Measurements from ENCODE around the gene CTDSPL.

The CTDSPL gene

DNA sequence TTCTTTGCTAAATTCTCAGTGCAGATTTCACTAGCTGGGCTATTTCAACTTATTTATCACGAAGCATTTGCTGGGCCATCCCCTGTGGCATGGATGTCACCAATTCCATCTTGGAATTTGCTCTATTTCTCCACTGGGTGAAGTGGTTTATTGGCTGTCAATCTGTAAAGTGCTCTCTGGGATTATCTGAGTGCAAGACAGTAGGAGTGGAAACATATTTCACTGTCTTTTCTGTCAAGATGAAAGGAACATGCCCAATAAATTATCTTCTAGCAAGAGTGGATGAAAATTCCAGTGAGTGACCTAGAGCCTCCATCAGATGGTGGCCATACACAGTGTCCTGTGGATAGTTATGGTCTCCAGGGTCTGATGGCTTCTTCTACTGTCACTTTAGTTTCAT lies 25.1 kb upstream of the CTDSPL start:
- TF ChIP-seq, protein P1, sequence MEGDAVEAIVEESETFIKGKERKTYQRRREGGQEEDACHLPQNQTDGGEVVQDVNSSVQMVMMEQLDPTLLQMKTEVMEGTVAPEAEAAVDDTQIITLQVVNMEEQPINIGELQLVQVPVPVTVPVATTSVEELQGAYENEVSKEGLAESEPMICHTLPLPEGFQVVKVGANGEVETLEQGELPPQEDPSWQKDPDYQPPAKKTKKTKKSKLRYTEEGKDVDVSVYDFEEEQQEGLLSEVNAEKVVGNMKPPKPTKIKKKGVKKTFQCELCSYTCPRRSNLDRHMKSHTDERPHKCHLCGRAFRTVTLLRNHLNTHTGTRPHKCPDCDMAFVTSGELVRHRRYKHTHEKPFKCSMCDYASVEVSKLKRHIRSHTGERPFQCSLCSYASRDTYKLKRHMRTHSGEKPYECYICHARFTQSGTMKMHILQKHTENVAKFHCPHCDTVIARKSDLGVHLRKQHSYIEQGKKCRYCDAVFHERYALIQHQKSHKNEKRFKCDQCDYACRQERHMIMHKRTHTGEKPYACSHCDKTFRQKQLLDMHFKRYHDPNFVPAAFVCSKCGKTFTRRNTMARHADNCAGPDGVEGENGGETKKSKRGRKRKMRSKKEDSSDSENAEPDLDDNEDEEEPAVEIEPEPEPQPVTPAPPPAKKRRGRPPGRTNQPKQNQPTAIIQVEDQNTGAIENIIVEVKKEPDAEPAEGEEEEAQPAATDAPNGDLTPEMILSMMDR (IDR thresholded peaks at IDR 0.05; ENCODE audit: insufficient read depth, low read length, poor library complexity, severe bottlenecking), result no peak

DNA sequence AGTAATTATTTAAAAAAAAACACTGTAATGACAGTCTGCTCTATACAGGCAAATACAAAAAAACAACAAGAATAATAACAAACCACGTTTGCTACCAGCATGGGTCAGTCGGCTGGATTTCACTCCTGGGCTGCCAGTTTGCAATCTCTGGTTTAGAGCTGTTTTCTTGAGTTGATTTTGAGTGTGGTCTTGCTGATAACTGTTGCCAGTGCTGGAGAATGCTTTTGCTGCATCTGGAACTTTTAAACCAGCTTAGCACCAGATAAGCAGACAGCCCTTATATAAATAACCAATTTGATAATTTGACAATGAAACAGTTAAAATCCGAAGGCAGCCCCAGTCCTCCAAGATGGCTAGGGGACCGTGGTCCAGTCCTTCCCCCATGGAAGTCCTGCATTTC lies 14.0 kb upstream of the CTDSPL start:
- TF ChIP-seq, protein P1 (IDR thresholded peaks at IDR 0.05; ENCODE audit: insufficient read depth, low read length, poor library complexity, severe bottlenecking), result no peak
- H3K36me3 ChIP-seq (ENCODE audit: control insufficient read depth, insufficient read depth, low read length), result no peaks in the 10 kb centered on the region
- DNase-seq (ENCODE audit: extremely low read depth, insufficient read length), result no peak
- H3K4me3 ChIP-seq (replicated peaks; ENCODE audit: low read depth, low read length), result no peak overlapping the region
- H3K27me3 ChIP-seq (replicated peaks; ENCODE audit: control insufficient read depth, insufficient read depth, low read length), result no peaks in the 10 kb centered on the region

More for the DNA sequence above, 25.1 kb upstream of the CTDSPL start:
- Histone ChIP-seq H3K27me3 (replicated peaks; ENCODE audit: control insufficient read depth, insufficient read depth, low read length) (no peaks in the 10 kb centered on the region), H3K4me3 (replicated peaks; ENCODE audit: low read depth, low read length) (no peak overlapping the region), H3K36me3 (ENCODE audit: control insufficient read depth, insufficient read depth, low read length) (no peaks in the 10 kb centered on the region)
- no peak for DNase-seq (ENCODE audit: extremely low read depth, insufficient read length)

DNA sequence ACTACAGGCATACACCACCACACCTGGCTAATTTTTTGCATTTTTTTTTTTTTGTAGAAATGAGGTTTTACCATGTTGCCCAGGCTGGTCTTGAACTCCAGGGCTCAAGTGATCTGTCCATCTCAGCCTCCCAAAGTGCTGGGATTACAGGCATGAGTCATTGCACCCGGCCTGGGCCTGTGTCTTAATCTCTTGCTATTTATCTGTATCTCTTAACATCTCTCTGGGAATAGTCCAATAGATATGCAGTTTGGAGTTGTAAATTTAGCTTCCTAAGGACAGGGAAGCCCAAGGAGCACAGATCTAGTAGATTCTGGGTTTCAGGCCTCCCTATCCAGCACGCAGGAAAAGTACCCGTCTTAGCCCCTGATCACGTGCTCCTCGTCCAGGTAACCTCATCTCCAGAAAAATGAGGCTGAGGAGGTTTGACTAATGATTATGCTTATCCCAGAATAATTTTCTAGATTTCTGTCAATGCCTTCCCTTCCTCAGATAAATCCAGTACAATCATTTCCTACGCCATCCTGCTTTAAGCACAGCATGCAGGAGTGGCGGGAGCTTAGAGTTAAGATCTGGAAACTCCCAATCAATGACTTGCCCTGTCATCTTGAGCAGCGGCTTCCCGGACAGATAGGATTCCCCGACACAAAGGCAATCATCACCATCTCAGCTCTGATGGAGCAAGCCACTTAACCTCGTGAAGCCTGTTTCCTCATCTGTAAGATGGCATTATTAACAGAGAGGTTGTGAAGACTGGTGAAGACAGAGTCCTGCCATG lies 12.3 kb upstream of the CTDSPL start:
- TF ChIP-seq, protein P1 (IDR thresholded peaks at IDR 0.05; ENCODE audit: insufficient read depth, low read length, poor library complexity, severe bottlenecking), result no peak
- no peak overlapping the region for H3K4me3 ChIP-seq (replicated peaks; ENCODE audit: low read depth, low read length)
- no peaks in the 10 kb centered on the region for H3K27me3 ChIP-seq (replicated peaks; ENCODE audit: control insufficient read depth, insufficient read depth, low read length)
- DNase-seq (ENCODE audit: extremely low read depth, insufficient read length), result no peak
- H3K36me3 ChIP-seq (ENCODE audit: control insufficient read depth, insufficient read depth, low read length), result no peaks in the 10 kb centered on the region

DNA sequence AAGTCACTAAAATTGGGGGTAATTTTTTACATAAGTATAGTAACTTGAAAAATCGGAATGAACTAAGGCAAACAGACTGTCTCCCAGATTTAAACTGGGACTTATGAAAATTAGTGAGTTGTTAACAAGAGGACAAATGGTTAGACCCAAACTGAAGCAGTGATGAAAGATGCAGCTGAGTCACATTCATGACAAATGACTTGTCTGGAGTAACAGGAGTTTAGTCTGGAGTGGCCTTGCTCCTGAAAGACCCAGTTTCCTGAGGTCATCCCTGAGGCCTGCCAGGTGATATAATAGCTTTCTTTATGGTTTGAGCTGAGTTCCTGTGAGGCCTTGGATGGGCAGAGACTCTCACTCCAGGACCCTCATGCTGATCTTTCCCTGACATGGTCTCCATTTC lies 9.6 kb upstream of the CTDSPL start:
- no peak for DNase-seq (ENCODE audit: extremely low read depth, insufficient read length)
- peaks cover 1% of the 10 kb centered on the region for H3K27me3 ChIP-seq (replicated peaks; ENCODE audit: control insufficient read depth, insufficient read depth, low read length)
- TF ChIP-seq, protein P1 (IDR thresholded peaks at IDR 0.05; ENCODE audit: insufficient read depth, low read length, poor library complexity, severe bottlenecking), result no peak
- H3K4me3 ChIP-seq (replicated peaks; ENCODE audit: low read depth, low read length), result no peak overlapping the region
- no peaks in the 10 kb centered on the region for H3K36me3 ChIP-seq (ENCODE audit: control insufficient read depth, insufficient read depth, low read length)

DNA sequence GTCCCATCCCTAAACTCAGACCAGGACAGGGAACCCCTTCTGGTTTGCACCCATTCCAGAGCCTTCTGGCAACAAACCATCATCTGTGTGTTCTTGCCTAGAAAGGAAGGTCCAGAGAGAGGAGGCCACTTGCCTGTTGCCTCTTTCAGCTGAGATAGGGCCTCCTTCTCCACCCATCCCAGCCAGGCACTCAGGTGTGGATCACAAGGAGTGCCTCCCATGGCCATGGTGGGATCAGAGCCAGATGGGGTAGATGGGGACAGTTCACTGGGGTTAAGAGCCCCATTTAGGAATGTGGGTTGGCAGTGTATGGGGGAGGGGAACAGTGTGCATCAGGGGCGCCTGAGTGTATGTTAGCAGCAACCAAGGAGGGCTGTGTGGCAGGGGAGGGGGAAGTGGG lies 8.9 kb upstream of the CTDSPL start:
- Histone ChIP-seq H3K27me3 (replicated peaks; ENCODE audit: control insufficient read depth, insufficient read depth, low read length) (peaks cover 1% of the 10 kb centered on the region), H3K4me3 (replicated peaks; ENCODE audit: low read depth, low read length) (no peak overlapping the region), H3K36me3 (ENCODE audit: control insufficient read depth, insufficient read depth, low read length) (no peaks in the 10 kb centered on the region)
- DNase-seq (ENCODE audit: extremely low read depth, insufficient read length), result no peak
- TF ChIP-seq, protein P1 (IDR thresholded peaks at IDR 0.05; ENCODE audit: insufficient read depth, low read length, poor library complexity, severe bottlenecking), result no peak

All from GM06990 (cell line).